Loucy (cell line): ENCODE results near the gene FAM98C.
A peak's percentile ranks its signal among the peaks of the same experiment; 100 is the strongest.

ENCODE experiments used
- H2AFZ ChIP-seq: fragments of 200-600 bp; sonication (generic); 2 replicates; pipeline ENCODE4 v1.6.0; 2016; ENCODE audit warnings: antibody characterized with exemption, mild to moderate bottlenecking, low read length, moderate library complexity
- H3F3A ChIP-seq: fragments of 200-600 bp; 2 replicates; pipeline ENCODE4 v1.6.0; 2016; ENCODE audit warnings: antibody characterized with exemption, low read depth, mild to moderate bottlenecking
- H3K27me3 ChIP-seq: fragments of 200-600 bp; sonication (generic); 2 replicates; pipeline ENCODE4 v1.6.1; 2014; ENCODE audit warnings: low read length, mild to moderate bottlenecking; ENCODE audit not compliant: insufficient read depth, poor library complexity, severe bottlenecking
- H3K36me3 ChIP-seq: fragments of 200-600 bp; sonication (generic); 2 replicates; pipeline ENCODE4 v1.6.1; 2016; ENCODE audit warnings: low read length; ENCODE audit not compliant: insufficient read depth
- H3K4me1 ChIP-seq: fragments of 200-600 bp; sonication (generic); 2 replicates; pipeline ENCODE4 v1.5.1; 2014; ENCODE audit warnings: low read length, mild to moderate bottlenecking; ENCODE audit not compliant: insufficient read depth, poor library complexity, severe bottlenecking
- H3K4me2 ChIP-seq: fragments of 200-600 bp; sonication (generic); 2 replicates; pipeline ENCODE4 v1.6.0; 2014; ENCODE audit warnings: antibody characterized with exemption, low read length, low read depth, mild to moderate bottlenecking; ENCODE audit not compliant: poor library complexity, severe bottlenecking
- H3K4me3 ChIP-seq: fragments of 200-600 bp; sonication (generic); 2 replicates; pipeline ENCODE4 v1.5.1; 2014; ENCODE audit warnings: low read length, mild to moderate bottlenecking, mixed read lengths; ENCODE audit not compliant: poor library complexity, severe bottlenecking
- H3K79me2 ChIP-seq: fragments of 200-600 bp; sonication (generic); 2 replicates; pipeline ENCODE4 v1.6.1; 2014; ENCODE audit warnings: low read length; ENCODE audit not compliant: insufficient read depth
- H3K9ac ChIP-seq: fragments of 200-600 bp; sonication (generic); 2 replicates; pipeline ENCODE4 v1.6.0; 2014; ENCODE audit warnings: mild to moderate bottlenecking, low read depth, low read length, moderate library complexity; ENCODE audit not compliant: poor library complexity, severe bottlenecking
- H3K9me2 ChIP-seq: fragments of 200-600 bp; sonication (generic); replicated peaks from 2 replicates; pipeline ENCODE4 v1.6.1; 2016; ENCODE audit warnings: low read depth, low read length, mixed read lengths
- H3K9me3 ChIP-seq: fragments of 200-600 bp; sonication (generic); 2 replicates; pipeline ENCODE4 v1.6.1; 2014; ENCODE audit warnings: mild to moderate bottlenecking, antibody characterized with exemption, low read length, low read depth; ENCODE audit not compliant: insufficient read depth
- H4K20me1 ChIP-seq: fragments of 200-600 bp; sonication (generic); 2 replicates; pipeline ENCODE4 v1.6.0; 2014; ENCODE audit warnings: antibody characterized with exemption, low read length, mild to moderate bottlenecking; ENCODE audit not compliant: insufficient read depth, poor library complexity, severe bottlenecking
- CTCF ChIP-seq: fragments of 200-600 bp; sonication (generic); conservative IDR thresholded peaks from 2 replicates; pipeline ENCODE4 v1.5.1; 2014; ENCODE audit warnings: mild to moderate bottlenecking, antibody characterized with exemption, low read length
- EZH2phosphoT487 ChIP-seq: fragments of 200-600 bp; IDR thresholded peaks from 2 replicates; pipeline ENCODE4 v1.6.1; 2018; ENCODE audit warnings: antibody characterized with exemption, mild to moderate bottlenecking, moderate library complexity, borderline replicate concordance

FAM98C gene

GRCh38 chr19:38377052-38377451, 25.8 kb upstream of the FAM98C start:
- Histone ChIP-seq H2AFZ (no peak overlapping the region), H3K4me1 (peaks cover 20% of the 10 kb centered on the region), H3K4me3 (peak overlapping the region; percentile 80), H3K9ac (peak overlapping the region; percentile 83), H3K36me3 (peaks cover 26% of the 10 kb centered on the region; the same call in 1 of the 2 replicates), H3F3A (no peaks in the 10 kb centered on the region), H3K4me2 (peak overlapping the region; percentile 99), H3K9me3 (no peaks in the 10 kb centered on the region), H3K27me3 (no peaks in the 10 kb centered on the region), H3K79me2 (peaks cover 49% of the 10 kb centered on the region), H4K20me1 (peaks cover 24% of the 10 kb centered on the region), H3K9me2 (no peaks in the 10 kb centered on the region)
- no peak for TF ChIP-seq CTCF
- no peak for TF ChIP-seq EZH2phosphoT487

- Histone ChIP-seq H3K9me3 (no peaks in the 10 kb centered on the region), H3F3A (no peaks in the 10 kb centered on the region), H3K27me3 (no peaks in the 10 kb centered on the region), H4K20me1 (peaks cover 24% of the 10 kb centered on the region), H3K9me2 (no peaks in the 10 kb centered on the region), H3K36me3 (peaks cover 41% of the 10 kb centered on the region; the same call in 1 of the 2 replicates), H3K4me2 (no peak overlapping the region), H3K4me1 (peaks cover 19% of the 10 kb centered on the region), H3K9ac (no peak overlapping the region), H3K4me3 (no peak overlapping the region), H3K79me2 (peaks cover 49% of the 10 kb centered on the region), H2AFZ (no peak overlapping the region)
- TF ChIP-seq EZH2phosphoT487 (no peak), CTCF (no peak)
These were observed 24.0 kb upstream of the FAM98C start for GRCh38 chr19:38378866-38379265.

- H3K4me2 ChIP-seq: no peak overlapping the region
- peaks cover 14% of the 10 kb centered on the region for H4K20me1 ChIP-seq
These were observed 21.8 kb upstream of the FAM98C start for GRCh38 chr19:38381138-38381537.

More at GRCh38 chr19:38381138-38381537, 21.8 kb upstream of the FAM98C start:
- Histone ChIP-seq H3K79me2 (peaks cover 33% of the 10 kb centered on the region), H3K4me1 (peaks cover 5% of the 10 kb centered on the region), H3F3A (no peaks in the 10 kb centered on the region), H3K36me3 (peaks cover 44% of the 10 kb centered on the region; the same call in 1 of the 2 replicates), H3K9ac (no peak overlapping the region), H3K9me3 (no peaks in the 10 kb centered on the region), H3K4me3 (no peak overlapping the region), H3K9me2 (no peaks in the 10 kb centered on the region), H3K27me3 (no peaks in the 10 kb centered on the region), H2AFZ (no peak overlapping the region)
- no peak for TF ChIP-seq EZH2phosphoT487
- TF ChIP-seq CTCF: no peak
